ENCODE measurements around the gene NCAPG2.

- TF ChIP-seq EZH2 (IDR thresholded peaks at IDR 0.05; ENCODE audit: low read length) (no peak), CTCF (optimal IDR thresholded peaks at IDR 0.05 in 1 of 3, IDR thresholded peaks at IDR 0.05 in 1 of 3, conservative IDR thresholded peaks at IDR 0.05 in 1 of 3; ENCODE audit: extremely low read depth in 1 of 3, insufficient read depth in 2 of 3, low read length in 3 of 3) (no peak)
Measured at GRCh38 chr7:158648787-158649186, 55.8 kb downstream of the NCAPG2 start.

All from keratinocyte (primary cell).